Esophagus muscularis mucosa (tissue), 4 donors: ENCODE data around the gene RTTN. TPM values are rescaled to one million over a fixed set of nuclear protein-coding genes. Genes with fewer than 3 reads are reported as not detected.

Experiments
- DNase-seq: peaks from one replicate; pipeline ENCODE4 v3.0.0-alpha.2; 2017; ENCODE audit errors: extremely low spot score
- H3K27ac ChIP-seq, 4 donors: fragments of 200-600 bp; sonication (generic); replicated peaks in 1 of 4; 1 replicate in 3 of 4; 2 replicates in 1 of 4; pipeline ENCODE4 v1.5.1; 2016 to 2019; ENCODE audit warnings: mild to moderate bottlenecking in 1 of 4
- H3K27me3 ChIP-seq, 4 donors: fragments of 200-600 bp; sonication (generic); one replicate each; pipeline versions ENCODE4 v1.5.1 to v1.6.0; 2016 to 2019
- H3K36me3 ChIP-seq, 4 donors: fragments of 200-600 bp; sonication (generic); one replicate each; pipeline ENCODE4 v1.5.1; 2016 to 2019
- H3K4me1 ChIP-seq, 4 donors: fragments of 200-600 bp; sonication (generic); one replicate each; pipeline ENCODE4 v1.5.1; 2016 to 2019
- H3K4me3 ChIP-seq, 4 donors: fragments of 200-600 bp; sonication (generic); 1 replicate in 2 of 4; 2 replicates in 2 of 4; pipeline ENCODE4 v1.5.1; 2016 to 2019; ENCODE audit warnings: mild to moderate bottlenecking in 4 of 4, moderate library complexity in 1 of 4
- H3K9me3 ChIP-seq, 4 donors: fragments of 200-600 bp; sonication (generic); 1 replicate in 3 of 4; 2 replicates in 1 of 4; pipeline ENCODE4 v1.5.1; 2016 to 2019
- EP300 ChIP-seq: sonication (generic); formaldehyde crosslinking; IDR thresholded peaks from one replicate; pipeline ENCODE4 v1.6.1; 2017; ENCODE audit warnings: antibody characterized with exemption
- POLR2A ChIP-seq: fragments of 450-650 bp; IDR thresholded peaks from one replicate; pipeline ENCODE4 v1.6.1; 2017; ENCODE audit warnings: antibody characterized with exemption, moderate library complexity, mild to moderate bottlenecking, low read depth
- POLR2AphosphoS5 ChIP-seq, 2 donors: sonication (generic); formaldehyde crosslinking; IDR thresholded peaks; one replicate each; pipeline ENCODE4 v1.6.1; 2017; ENCODE audit warnings: antibody characterized with exemption in 2 of 2
- WGBS: methylation state at CpG from one replicate; pipeline ENCODE4 v1.1.5; 2018; 5-methylcytosine and 5-hydroxymethylcytosine counted together
- intact Hi-C: fragments of 100-400 bp; cut with DNase I; formaldehyde crosslinking; loops from one replicate; pipeline ENCODE4 v1.15.1; 2023
- total RNA-seq, 4 donors: library from RNA; depleted of rRNA; stranded (reverse); fragments of >200 nt; gene quantifications; one replicate each; pipeline versions ENCODE4 v1.1.0 to v1.2.1, GENCODE V29; 2016
- TF ChIP-seq, protein P1 (sequence below), 3 experiments: fragments of 200-600 bp in 2 of 3; fragments of 450-650 bp in 1 of 3; sonication (generic) in 2 of 3; IDR thresholded peaks; one replicate each; pipeline ENCODE4 v1.5.1; 2017 to 2019; ENCODE audit warnings: antibody characterized with exemption in 3 of 3, mild to moderate bottlenecking in 2 of 3, moderate library complexity in 1 of 3

The RTTN gene
- total RNA-seq, 4 donors from 2014 or later = 6.7 to 18.7 (median 7.3) TPM

DNA sequence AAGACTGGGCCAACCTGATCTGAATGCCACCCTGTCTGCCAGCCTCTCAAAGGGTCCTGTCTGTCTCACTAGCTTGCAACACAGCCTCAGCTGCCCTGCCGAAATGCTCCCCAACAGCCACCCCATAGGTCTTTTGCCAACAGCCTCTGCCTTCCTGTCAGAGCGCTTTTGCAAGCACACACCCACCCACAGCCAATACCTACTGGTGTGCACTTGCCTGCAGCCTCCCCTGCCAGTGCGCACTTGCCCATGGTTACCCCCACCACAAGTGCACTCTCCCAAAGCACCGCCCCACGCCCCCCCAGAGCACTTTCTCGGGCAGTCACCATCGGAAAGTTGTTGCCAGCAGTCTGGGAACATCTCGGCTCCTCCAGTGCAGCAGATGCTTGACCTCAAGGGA lies 48.6 kb downstream of the RTTN start:
- 98% methylated on average over 8 of the region's 8 CpGs for WGBS
- DNase-seq = no peak
- intact Hi-C loops = no loop called here

DNA sequence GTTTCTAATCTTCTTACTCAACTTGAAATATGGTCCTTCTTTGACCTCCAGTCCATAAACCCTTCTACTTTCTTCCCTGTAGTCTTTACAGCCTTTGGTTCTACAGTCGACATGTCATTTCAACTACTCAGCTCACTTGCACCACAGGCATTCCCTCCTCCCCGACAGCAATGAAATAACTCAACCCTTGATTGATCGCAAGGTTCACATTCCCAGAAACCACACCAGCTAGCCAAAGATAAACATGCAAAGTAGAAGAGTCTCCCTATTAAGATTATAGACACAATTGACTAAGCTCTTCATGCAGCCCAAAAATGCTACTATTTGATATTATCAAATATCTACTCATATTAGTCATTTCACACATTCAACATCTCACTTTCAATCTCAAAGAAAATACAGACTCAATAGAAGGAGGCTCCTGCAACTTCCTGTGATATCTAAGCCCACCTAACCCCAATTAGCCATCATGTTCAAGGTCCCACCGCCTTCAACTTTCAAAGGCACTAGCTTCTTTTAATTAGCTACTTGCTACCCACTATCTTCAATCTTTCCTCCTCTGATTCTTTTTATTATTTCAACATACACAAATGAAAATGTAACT lies 50.8 kb downstream of the RTTN start:
- Histone ChIP-seq H3K4me3 (no peak overlapping the region), H3K4me1 (no peaks in the 10 kb centered on the region), H3K36me3 (peaks cover 0 to 15% (median 6%) of the 10 kb centered on the region in 4 donors), H3K9me3 (no peaks in the 10 kb centered on the region), H3K27me3 (no peaks in the 10 kb centered on the region), H3K27ac (no peak overlapping the region)
- DNase-seq = no peak
- 70% methylated on average over 4 of the region's 4 CpGs for WGBS
- TF ChIP-seq POLR2AphosphoS5 (IDR thresholded peaks at IDR 0.05) (no peak), EP300 (no peak), POLR2A (no peak)
- TF ChIP-seq, protein P1, sequence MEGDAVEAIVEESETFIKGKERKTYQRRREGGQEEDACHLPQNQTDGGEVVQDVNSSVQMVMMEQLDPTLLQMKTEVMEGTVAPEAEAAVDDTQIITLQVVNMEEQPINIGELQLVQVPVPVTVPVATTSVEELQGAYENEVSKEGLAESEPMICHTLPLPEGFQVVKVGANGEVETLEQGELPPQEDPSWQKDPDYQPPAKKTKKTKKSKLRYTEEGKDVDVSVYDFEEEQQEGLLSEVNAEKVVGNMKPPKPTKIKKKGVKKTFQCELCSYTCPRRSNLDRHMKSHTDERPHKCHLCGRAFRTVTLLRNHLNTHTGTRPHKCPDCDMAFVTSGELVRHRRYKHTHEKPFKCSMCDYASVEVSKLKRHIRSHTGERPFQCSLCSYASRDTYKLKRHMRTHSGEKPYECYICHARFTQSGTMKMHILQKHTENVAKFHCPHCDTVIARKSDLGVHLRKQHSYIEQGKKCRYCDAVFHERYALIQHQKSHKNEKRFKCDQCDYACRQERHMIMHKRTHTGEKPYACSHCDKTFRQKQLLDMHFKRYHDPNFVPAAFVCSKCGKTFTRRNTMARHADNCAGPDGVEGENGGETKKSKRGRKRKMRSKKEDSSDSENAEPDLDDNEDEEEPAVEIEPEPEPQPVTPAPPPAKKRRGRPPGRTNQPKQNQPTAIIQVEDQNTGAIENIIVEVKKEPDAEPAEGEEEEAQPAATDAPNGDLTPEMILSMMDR (IDR thresholded peaks at IDR 0.05) = no peak
- intact Hi-C loops = no loop called here

More for the DNA sequence above, 48.6 kb downstream of the RTTN start:
- H3K27me3 ChIP-seq = no peaks in the 10 kb centered on the region
- H3K4me1 ChIP-seq = no peaks in the 10 kb centered on the region
- TF ChIP-seq, protein P1 (IDR thresholded peaks at IDR 0.05) = no peak
- no peak for TF ChIP-seq EP300
- no peak for TF ChIP-seq POLR2A
- TF ChIP-seq POLR2AphosphoS5 (IDR thresholded peaks at IDR 0.05) = no peak
- H3K36me3 ChIP-seq = peaks cover 0 to 26% (median 4%) of the 10 kb centered on the region in 4 donors
- H3K9me3 ChIP-seq = no peaks in the 10 kb centered on the region
- H3K4me3 ChIP-seq = no peak overlapping the region
- no peak overlapping the region for H3K27ac ChIP-seq

DNA sequence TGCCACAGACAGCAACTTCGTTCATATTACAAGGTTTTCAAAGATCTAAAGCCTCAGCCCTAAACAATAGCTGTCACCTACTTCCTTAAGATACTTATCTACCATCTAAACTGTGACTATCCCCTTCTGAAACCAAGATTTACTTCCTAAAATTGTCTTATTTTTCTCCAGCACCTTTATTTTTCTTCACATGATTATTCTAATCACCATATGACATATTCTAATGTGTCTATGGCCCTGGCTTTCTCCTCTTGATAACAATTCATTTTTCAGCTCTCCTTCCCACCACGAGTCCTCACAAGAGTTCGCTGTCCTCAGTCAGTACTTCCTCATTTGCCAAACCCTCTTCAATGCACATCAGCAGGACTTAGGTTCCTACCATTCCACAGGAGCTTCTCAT lies 53.9 kb downstream of the RTTN start:
- peaks cover 18 to 38% (median 31%) of the 10 kb centered on the region in 4 donors for H3K36me3 ChIP-seq
- H3K27me3 ChIP-seq = no peaks in the 10 kb centered on the region
- WGBS = 66% methylated on average over 3 of the region's 3 CpGs
- H3K4me1 ChIP-seq = no peaks in the 10 kb centered on the region
- no peak for TF ChIP-seq EP300
- no peak for TF ChIP-seq POLR2AphosphoS5 (IDR thresholded peaks at IDR 0.05)
- TF ChIP-seq POLR2A = no peak
- TF ChIP-seq, protein P1 (IDR thresholded peaks at IDR 0.05) = no peak
- H3K9me3 ChIP-seq = no peaks in the 10 kb centered on the region
- intact Hi-C loops = no loop called here
- DNase-seq = no peak
- no peak overlapping the region for H3K4me3 ChIP-seq
- no peak overlapping the region for H3K27ac ChIP-seq

DNA sequence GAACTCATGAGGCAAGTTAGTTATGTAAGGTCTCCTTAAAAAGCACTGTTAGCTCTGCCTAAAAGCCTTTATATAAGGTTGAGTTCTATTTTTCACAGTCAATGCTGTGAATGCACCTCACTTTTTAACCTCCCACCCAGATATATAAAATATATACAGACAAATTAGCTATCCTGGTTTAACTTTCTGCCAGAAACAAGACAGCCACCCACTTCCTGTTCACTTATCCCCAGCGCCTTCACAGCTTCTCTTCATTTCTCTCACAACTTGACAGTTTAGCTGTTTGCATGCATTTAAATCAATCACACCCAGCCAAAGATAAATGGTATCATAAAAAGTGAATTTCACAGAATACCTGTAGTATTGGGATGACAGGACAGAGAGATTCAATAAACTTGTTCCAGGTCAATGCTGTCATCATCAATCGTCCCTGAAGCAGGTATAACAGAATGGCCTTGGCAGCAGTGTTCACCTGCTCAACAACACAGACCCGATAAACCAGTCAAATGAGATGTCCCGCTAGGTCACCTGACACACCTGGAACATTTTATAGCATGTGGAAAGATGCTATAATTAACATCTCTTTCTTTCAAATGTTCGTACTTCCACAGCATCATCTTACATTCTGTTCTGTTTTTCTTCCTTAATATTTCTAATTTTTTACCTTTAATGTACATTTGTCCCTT lies 55.7 kb downstream of the RTTN start:
- no peaks in the 10 kb centered on the region for H3K27me3 ChIP-seq
- TF ChIP-seq POLR2A = no peak
- no peak for TF ChIP-seq POLR2AphosphoS5 (IDR thresholded peaks at IDR 0.05)
- no peak for TF ChIP-seq EP300
- TF ChIP-seq, protein P1 (IDR thresholded peaks at IDR 0.05) = no peak
- intact Hi-C loops = no loop called here
- DNase-seq = no peak
- no peaks in the 10 kb centered on the region for H3K4me1 ChIP-seq
- peaks cover 18 to 54% (median 39%) of the 10 kb centered on the region in 4 donors for H3K36me3 ChIP-seq
- no peaks in the 10 kb centered on the region for H3K9me3 ChIP-seq
- no peak overlapping the region for H3K4me3 ChIP-seq
- 87% methylated on average over 5 of the region's 5 CpGs for WGBS
- no peak overlapping the region for H3K27ac ChIP-seq
